Mesothelial cell of epicardium (in vitro differentiated cells): Measurements from ENCODE around the gene LIN7A. TPM values are rescaled to one million over a fixed set of nuclear protein-coding genes. Genes with fewer than 3 reads are reported as not detected.

Experiments
- DNase-seq, 2 experiments: peaks; one replicate each; pipeline ENCODE4 v3.0.0; 2021; ENCODE audit warnings: low spot score in 2 of 2; ENCODE audit not compliant: unreplicated experiment in 2 of 2
- H3K27ac Mint-ChIP-seq: 2 replicates; pipeline ENCODE4 v1.8.0; 2021; ENCODE audit warnings: mixed read lengths
- H3K27me3 Mint-ChIP-seq: 2 replicates; pipeline ENCODE4 v1.8.0; 2021; ENCODE audit warnings: low read depth, mixed read lengths
- H3K36me3 Mint-ChIP-seq: 2 replicates; pipeline ENCODE4 v1.8.0; 2021; ENCODE audit warnings: mixed read lengths
- H3K4me1 Mint-ChIP-seq: 2 replicates; pipeline ENCODE4 v1.8.0; 2021; ENCODE audit warnings: mixed read lengths
- H3K4me3 Mint-ChIP-seq: 2 replicates; pipeline ENCODE4 v1.8.0; 2021; ENCODE audit warnings: mild to moderate bottlenecking, moderate library complexity, mixed read lengths
- H3K9me3 Mint-ChIP-seq: 2 replicates; pipeline ENCODE4 v1.8.0; 2021; ENCODE audit warnings: mixed read lengths
- total RNA-seq: library from RNA; stranded (reverse); gene quantifications from 3 replicates; pipeline ENCODE4 v1.2.1, GENCODE V29; 2021
- TF ChIP-seq, protein P1 (sequence below): fragments of 200-600 bp; sonication (generic); IDR thresholded peaks from one replicate; pipeline ENCODE4 v1.5.0; 2021; ENCODE audit warnings: antibody characterized with exemption; ENCODE audit not compliant: unreplicated experiment

Gene LIN7A
- total RNA-seq, 1 donor from 2014 or later = 9.9 TPM

DNA sequence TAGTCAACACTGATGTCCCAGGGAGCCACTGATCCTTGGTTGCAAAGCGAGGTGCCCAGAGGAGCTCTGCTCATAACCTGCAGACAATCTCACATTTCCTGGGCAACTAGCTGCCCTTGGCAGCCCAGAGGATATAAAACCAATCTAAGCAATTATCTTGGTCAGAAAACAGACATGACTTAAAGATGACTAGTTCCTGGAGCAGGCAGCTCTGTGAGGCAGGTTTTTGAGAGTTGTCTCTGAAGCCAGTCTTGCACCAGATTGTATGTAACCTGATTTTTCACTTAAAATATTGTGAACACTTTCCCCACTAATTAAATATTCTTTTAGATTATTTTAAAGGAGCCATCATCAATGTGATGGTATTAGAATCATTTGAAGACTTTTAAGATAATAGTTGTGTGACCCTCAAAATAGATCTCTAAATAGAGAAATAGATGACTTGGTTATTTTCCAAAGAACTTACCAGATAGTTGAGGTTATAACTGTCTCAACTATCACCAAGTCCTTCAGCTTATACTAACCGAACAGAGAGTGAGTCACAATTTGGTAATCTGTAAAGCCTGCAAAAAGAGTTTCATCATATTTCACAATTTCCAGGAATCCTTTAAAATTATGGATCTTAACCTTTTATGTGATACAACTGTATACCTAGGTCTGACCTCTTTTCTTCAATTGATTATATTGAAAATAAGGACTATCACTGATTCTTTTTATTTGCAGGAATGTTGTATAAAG lies 75.9 kb downstream of the LIN7A start:
- H3K4me3 Mint-ChIP-seq = no peak overlapping the region
- no peak for DNase-seq
- H3K27me3 Mint-ChIP-seq = peaks cover 9% of the 10 kb centered on the region
- H3K36me3 Mint-ChIP-seq = no peaks in the 10 kb centered on the region
- TF ChIP-seq, protein P1, sequence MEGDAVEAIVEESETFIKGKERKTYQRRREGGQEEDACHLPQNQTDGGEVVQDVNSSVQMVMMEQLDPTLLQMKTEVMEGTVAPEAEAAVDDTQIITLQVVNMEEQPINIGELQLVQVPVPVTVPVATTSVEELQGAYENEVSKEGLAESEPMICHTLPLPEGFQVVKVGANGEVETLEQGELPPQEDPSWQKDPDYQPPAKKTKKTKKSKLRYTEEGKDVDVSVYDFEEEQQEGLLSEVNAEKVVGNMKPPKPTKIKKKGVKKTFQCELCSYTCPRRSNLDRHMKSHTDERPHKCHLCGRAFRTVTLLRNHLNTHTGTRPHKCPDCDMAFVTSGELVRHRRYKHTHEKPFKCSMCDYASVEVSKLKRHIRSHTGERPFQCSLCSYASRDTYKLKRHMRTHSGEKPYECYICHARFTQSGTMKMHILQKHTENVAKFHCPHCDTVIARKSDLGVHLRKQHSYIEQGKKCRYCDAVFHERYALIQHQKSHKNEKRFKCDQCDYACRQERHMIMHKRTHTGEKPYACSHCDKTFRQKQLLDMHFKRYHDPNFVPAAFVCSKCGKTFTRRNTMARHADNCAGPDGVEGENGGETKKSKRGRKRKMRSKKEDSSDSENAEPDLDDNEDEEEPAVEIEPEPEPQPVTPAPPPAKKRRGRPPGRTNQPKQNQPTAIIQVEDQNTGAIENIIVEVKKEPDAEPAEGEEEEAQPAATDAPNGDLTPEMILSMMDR = no peak
- no peak overlapping the region for H3K27ac Mint-ChIP-seq
- peaks cover 12% of the 10 kb centered on the region for H3K4me1 Mint-ChIP-seq
- H3K9me3 Mint-ChIP-seq = no peaks in the 10 kb centered on the region

DNA sequence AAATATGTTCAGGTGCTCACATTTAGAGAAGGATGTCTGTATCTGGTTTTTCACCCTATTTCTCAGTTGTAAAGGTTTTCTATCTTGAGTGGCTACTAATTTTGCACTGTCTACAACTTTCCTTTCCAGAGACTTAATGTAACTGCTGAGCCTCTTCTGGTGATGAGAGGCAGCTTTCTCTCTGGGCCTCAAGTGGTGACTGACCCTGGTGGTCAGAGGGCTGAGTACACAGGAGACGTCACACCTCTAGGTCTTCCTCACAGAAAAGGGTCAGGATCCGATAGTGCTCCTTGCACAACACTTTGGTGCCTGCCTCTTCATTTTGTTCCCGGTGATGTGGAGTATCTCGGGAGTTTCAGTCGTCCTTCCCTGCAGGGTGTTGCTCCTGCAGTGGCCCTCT lies 76.8 kb downstream of the LIN7A start:
- DNase-seq = no peak
- H3K36me3 Mint-ChIP-seq = no peaks in the 10 kb centered on the region
- TF ChIP-seq, protein P1 = no peak
- H3K27ac Mint-ChIP-seq = no peak overlapping the region
- no peaks in the 10 kb centered on the region for H3K9me3 Mint-ChIP-seq
- peaks cover 9% of the 10 kb centered on the region for H3K27me3 Mint-ChIP-seq
- peaks cover 12% of the 10 kb centered on the region for H3K4me1 Mint-ChIP-seq
- no peak overlapping the region for H3K4me3 Mint-ChIP-seq

DNA sequence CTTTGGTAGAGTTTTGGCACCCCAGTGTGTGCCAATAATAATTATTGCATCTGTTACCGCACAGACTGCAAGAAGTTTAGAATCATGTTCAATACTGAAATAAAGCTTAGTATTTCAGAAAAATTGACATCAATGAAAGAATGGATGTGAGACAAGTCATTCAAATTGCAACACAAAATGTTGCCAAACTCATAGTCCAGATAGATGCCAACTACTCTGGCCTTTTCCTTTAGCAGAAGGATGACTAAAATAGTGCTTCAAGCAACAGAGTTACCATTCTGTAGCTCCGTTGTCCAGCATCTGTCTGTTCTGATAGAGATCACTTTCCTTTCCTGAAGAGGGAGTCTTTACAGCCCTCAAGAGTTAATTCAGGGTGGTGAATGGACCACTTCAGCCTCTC lies 77.5 kb downstream of the LIN7A start:
- TF ChIP-seq, protein P1 = no peak
- no peak overlapping the region for H3K27ac Mint-ChIP-seq
- no peaks in the 10 kb centered on the region for H3K9me3 Mint-ChIP-seq
- no peak for DNase-seq
- H3K4me1 Mint-ChIP-seq = peaks cover 11% of the 10 kb centered on the region
- peaks cover 9% of the 10 kb centered on the region for H3K27me3 Mint-ChIP-seq
- H3K4me3 Mint-ChIP-seq = no peak overlapping the region
- H3K36me3 Mint-ChIP-seq = no peaks in the 10 kb centered on the region

DNA sequence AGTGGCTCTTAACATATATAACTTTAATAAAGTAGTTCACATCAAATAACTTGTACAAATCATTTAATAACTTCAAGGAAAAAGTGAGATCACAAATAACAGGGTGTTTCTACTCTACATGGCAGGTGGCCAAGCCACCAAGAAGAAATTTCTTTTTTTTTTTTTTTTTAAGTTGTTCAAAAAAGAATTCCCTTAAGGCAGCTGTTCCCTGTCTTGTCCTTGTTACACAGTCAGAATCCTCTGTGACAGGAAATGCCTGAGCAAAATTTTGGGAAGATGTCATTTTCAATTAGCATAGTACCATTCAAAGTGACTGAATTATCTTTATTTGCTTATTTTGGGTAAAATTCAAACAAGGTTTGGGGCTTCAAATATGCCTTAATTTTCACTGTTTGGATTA lies 79.4 kb downstream of the LIN7A start:
- DNase-seq = no peak

DNA sequence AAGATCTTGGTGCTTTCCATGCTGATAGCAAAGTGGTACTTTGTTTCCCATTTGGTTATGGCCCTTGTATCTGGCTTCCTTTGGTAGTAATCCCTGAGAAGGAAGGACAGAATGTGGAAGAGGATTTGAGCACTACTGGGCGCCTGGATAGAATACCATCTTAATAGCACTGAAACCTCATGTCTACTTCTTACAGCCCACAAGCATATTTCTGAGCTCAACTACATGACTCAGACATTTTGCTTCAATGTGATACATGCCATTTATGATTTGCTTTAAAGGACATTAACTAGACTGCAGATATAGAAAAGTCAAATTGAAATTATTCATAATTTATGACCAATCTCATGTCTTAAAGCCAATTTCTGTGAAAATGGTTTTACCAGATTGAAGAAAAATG lies 80.4 kb downstream of the LIN7A start:
- H3K27ac Mint-ChIP-seq = no peak overlapping the region
- no peaks in the 10 kb centered on the region for H3K36me3 Mint-ChIP-seq
- no peak overlapping the region for H3K4me3 Mint-ChIP-seq
- TF ChIP-seq, protein P1 = no peak
- H3K4me1 Mint-ChIP-seq = peaks cover 4% of the 10 kb centered on the region
- peaks cover 6% of the 10 kb centered on the region for H3K27me3 Mint-ChIP-seq
- no peak for DNase-seq
- H3K9me3 Mint-ChIP-seq = no peaks in the 10 kb centered on the region

More for the DNA sequence above, 79.4 kb downstream of the LIN7A start:
- TF ChIP-seq, protein P1 = no peak
- no peak overlapping the region for H3K4me3 Mint-ChIP-seq
- peaks cover 9% of the 10 kb centered on the region for H3K27me3 Mint-ChIP-seq
- no peaks in the 10 kb centered on the region for H3K36me3 Mint-ChIP-seq
- H3K9me3 Mint-ChIP-seq = no peaks in the 10 kb centered on the region
- H3K27ac Mint-ChIP-seq = no peak overlapping the region
- H3K4me1 Mint-ChIP-seq = peaks cover 4% of the 10 kb centered on the region

DNA sequence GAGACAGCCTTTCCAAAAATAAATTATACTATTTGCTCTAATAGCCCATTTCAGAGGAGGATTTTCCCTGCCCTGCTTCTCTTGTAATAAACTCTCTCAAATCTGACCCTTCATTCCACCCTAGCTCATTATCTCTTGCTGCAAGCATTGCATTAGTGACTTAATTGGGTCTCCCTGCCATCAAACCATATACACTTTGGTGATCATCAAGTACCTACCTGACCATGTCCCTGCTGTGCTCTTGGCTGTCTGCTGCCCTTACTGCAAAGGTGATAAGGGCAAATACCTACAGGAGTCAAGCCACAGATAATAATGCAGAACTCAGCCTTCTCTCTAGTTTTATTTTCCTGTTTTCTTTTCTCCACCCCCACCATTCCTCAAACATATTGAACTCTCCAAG lies 88.4 kb downstream of the LIN7A start:
- TF ChIP-seq, protein P1 = no peak
- no peak for DNase-seq
- no peak overlapping the region for H3K4me3 Mint-ChIP-seq

More for the DNA sequence above, 88.4 kb downstream of the LIN7A start:
- Mint-ChIP-seq H3K9me3 (no peaks in the 10 kb centered on the region), H3K27me3 (no peaks in the 10 kb centered on the region), H3K36me3 (no peaks in the 10 kb centered on the region), H3K4me1 (peaks cover 18% of the 10 kb centered on the region), H3K27ac (no peak overlapping the region)
